GM06990 (cell line): ENCODE measurements around the gene NTN1.

ENCODE experiments used
- DNase-seq: peaks from one replicate; pipeline ENCODE4 v3.0.0-alpha.2; 2011; ENCODE audit not compliant: insufficient read length; ENCODE audit errors: extremely low read depth
- H3K27me3 ChIP-seq: replicated peaks from 2 replicates; pipeline ENCODE4 v1.6.0; 2011; ENCODE audit warnings: low read length; ENCODE audit not compliant: control insufficient read depth, insufficient read depth
- H3K36me3 ChIP-seq: 2 replicates; pipeline ENCODE4 v1.5.1; 2011; ENCODE audit warnings: low read length; ENCODE audit not compliant: control insufficient read depth, insufficient read depth
- H3K4me3 ChIP-seq: replicated peaks from 2 replicates; pipeline ENCODE4 v1.5.1; 2011; ENCODE audit warnings: low read depth, mild to moderate bottlenecking, control low read depth, low read length
- CTCF ChIP-seq: IDR thresholded peaks from 2 replicates; pipeline ENCODE4 v1.5.1; 2011; ENCODE audit warnings: low read length, control low read depth, mild to moderate bottlenecking, inconsistent platforms; ENCODE audit not compliant: insufficient read depth, poor library complexity, severe bottlenecking

The NTN1 gene

GRCh38 chr17:9056566-9056965 is 35.3 kb downstream of the NTN1 start:
- H3K36me3 ChIP-seq, result no peaks in the 10 kb centered on the region
- no peak overlapping the region for H3K4me3 ChIP-seq
- DNase-seq, result no peak
- TF ChIP-seq CTCF, result no peak
- no peaks in the 10 kb centered on the region for H3K27me3 ChIP-seq

GRCh38 chr17:9057310-9057709 is 36.0 kb downstream of the NTN1 start:
- DNase-seq, result no peak
- Histone ChIP-seq H3K27me3 (no peaks in the 10 kb centered on the region), H3K4me3 (no peak overlapping the region), H3K36me3 (no peaks in the 10 kb centered on the region)
- no peak for TF ChIP-seq CTCF

DNA sequence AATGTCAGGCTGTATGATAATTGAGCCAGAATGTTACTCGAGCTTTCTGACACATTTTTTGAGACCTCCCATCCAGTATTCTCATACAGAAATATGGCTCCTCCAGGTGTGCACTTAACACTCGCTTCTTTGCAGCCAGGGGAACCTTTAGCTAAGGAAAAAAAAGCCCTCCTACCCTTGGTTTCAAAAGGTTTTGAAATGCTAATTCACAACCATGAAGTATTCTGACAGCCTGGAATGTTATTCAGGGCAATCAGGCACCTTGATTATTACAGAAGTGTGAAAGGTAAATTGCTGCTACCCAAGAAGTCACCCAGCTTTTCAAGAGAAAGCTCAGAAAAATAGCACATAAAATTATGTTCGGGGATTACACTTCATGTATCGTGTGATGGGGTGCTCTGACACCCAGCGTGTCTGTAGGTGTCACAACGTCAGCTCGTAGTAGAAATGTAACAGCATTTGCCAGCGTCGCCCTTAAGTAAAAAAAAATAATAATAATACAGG is 41.1 kb downstream of the NTN1 start:
- TF ChIP-seq CTCF, result no peak
- H3K36me3 ChIP-seq, result no peaks in the 10 kb centered on the region
- H3K4me3 ChIP-seq, result no peak overlapping the region
- DNase-seq, result no peak
- no peaks in the 10 kb centered on the region for H3K27me3 ChIP-seq

DNA sequence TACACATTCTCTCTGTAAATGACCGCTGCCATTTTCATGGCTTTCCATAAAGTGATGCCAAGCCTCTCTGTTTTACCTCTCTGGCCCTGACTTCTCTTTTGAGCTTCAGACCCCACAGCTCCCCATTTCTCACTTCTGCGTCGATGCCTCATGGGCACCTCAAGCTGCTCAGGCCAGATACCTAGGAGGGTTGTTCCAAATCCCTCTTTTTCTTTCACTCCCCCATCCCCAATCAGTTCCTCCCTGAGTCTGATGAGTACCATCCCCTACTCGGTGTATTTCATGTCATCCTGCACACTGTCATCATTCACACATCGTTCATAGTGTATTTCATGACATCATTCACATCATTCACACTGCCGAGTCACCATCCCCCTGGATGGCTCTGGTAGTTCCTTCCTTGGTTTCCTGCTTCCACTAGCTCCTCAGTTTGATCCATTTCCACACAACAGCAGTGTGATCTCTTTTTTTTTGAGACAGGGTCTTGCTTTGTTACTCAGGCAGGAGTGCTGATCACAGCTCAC is 43.1 kb downstream of the NTN1 start:
- no peak overlapping the region for H3K4me3 ChIP-seq
- no peaks in the 10 kb centered on the region for H3K36me3 ChIP-seq
- no peak for DNase-seq
- no peak for TF ChIP-seq CTCF
- no peaks in the 10 kb centered on the region for H3K27me3 ChIP-seq

DNA sequence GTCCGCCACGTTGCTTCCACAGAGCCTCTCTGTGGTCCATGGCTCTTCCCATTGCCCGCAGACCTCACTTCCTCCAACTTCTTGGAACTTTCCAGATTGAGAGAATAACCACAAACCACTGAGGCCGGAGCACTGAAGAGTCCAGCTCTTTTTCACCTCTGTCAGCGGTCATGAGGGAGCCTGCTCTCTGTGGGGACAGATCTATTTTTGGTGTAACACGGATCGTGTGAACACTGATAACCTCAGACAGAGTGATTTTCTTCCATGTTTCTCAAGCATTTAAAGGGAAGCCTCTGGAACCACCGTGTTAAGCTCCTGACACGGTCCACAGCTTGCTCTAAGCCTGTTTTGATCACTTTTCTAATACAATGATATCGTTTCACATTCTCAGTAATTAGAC is 49.7 kb downstream of the NTN1 start:
- no peak for DNase-seq
- TF ChIP-seq CTCF, result no peak
- Histone ChIP-seq H3K36me3 (no peaks in the 10 kb centered on the region), H3K27me3 (no peaks in the 10 kb centered on the region; the same call in none of the 2 replicates), H3K4me3 (no peak overlapping the region)
